GM21447 (cell line): ENCODE measurements around the gene PRR16.

Source experiments
- ATAC-seq: cut with Tn5 transposase; IDR thresholded peaks from one replicate; pipeline ENCODE4 v1.9.1; 2021; ENCODE audit not compliant: unreplicated experiment

The PRR16 gene

DNA sequence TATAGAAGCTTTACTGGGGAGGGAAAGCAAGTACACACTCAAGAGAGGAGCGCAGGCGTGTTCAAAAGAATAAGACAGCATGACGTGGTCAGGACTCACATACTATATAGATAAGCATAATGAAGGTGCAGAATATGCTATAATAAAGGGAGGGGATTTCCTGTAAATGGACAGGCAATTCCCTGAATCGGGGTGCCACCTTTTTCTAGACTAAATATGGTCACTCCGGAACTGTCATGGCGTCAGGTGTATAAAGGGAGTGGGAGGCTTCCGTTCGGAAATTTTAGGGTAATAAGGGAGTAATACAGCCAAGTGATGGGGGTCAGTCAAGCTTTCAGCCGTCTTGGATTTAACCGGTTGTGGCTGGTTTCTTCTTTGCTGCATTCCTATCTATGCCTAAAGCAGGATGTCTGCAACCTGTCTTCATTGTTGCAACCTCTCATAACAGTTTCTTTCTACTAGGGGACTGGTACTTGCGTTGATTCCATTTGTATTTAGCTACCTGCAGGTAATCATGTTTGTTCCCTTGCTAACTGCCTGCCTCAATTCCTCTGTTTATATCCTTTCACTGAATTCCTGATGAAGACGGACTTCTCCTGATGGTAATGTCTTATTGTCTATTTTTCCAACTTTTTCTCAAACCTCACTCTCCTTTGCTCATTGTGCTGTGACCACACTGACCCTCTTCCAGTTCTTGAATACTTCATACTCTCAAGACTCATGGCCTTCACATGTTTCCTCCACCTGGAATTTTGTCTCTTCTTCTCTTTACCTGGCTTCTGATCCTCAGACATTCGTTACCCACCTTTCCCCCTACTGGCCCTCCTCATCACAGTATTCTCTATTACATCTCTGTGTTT is 48.9 kb downstream of the PRR16 start:
- ATAC-seq, result no peak

DNA sequence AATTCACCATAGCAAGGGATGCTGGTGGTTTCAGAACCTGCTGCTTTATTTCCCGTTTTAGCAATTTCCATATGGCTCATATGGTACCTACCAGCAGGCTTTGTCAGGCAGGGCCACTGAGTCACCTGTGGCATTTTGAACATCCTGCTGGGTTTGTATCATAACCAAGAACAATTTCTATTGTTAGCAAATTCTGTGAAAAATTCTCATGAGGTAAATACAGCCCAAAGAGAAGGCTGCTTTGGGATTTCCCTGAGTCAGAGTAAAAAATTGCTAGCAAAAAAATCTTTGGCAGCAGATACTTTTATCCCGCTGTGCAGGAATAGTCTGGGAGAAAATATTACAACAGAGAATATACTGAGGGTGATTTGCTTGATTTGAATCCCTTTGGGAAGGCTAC is 52.7 kb downstream of the PRR16 start:
- ATAC-seq, result no peak

DNA sequence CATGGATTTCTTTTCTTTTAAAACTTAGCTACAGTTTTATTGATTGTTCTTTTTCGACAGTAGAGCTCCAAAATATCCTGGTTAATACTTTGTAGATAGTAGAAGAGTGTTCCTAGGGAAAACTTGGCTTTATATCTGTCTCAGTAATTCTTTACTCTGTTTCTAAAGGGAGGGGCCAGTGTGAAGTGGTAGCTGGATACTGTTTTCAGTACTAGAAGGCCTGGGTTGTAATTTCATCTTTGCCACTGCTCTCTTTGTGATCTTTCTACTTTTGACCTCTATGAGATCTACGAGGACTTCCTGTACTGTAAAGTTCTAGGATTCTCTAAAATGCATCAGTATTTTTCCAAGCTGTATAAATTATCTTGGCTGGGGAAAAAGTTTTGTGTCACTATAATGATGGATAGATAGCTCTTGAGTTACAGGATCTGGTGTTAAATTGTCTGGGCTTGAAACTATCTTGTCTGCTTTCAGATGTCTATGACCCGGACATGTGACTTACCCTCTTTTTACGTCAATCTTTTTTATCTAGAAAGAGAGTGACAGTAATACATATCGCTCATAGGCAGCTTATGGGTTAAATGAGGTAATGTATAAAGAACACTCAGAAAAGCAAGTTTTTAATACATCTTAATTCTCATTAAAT is 53.6 kb downstream of the PRR16 start:
- ATAC-seq, result no peak

DNA sequence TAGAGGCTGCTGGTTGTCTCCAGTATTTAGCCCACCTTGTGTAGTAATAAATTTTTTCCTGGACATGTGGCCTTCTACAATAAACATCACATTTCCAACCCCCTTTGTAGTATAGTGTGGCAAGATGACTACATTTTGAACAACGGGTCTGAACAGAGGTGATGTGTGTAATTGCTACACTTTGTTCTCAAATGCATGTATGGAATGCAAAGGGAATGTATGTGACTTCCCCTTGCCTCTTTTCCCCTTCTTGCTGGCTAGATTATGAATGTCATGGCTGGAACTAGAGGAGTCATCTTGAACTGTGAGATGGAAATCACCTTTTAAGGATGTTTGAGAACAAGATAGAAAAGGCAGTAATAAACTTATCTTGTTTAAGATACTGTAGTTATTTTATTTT is 54.5 kb downstream of the PRR16 start:
- ATAC-seq, result no peak

DNA sequence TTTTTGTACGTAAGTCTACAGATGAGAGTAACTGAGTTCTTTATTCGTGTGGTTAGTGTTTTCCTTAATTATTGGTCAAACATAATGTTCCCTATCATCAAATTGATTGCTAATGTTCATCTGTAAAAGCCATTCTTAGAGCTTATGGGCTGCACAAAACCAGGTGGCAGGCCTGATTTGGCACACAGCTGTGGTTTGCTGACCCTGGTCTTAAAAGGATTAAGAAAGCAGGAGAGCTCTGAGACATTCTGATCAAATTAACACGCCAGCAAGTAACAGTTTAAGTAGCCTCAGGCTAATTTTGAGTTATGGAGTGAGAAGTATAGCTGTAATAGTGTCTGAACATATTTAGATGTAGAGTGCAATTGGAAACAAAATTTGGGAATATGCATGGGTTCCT is 63.2 kb downstream of the PRR16 start:
- no peak for ATAC-seq

GRCh38 chr5:120528609-120529008 is 64.5 kb downstream of the PRR16 start:
- ATAC-seq, result no peak

GRCh38 chr5:120529386-120529785 is 65.3 kb downstream of the PRR16 start:
- no peak for ATAC-seq

DNA sequence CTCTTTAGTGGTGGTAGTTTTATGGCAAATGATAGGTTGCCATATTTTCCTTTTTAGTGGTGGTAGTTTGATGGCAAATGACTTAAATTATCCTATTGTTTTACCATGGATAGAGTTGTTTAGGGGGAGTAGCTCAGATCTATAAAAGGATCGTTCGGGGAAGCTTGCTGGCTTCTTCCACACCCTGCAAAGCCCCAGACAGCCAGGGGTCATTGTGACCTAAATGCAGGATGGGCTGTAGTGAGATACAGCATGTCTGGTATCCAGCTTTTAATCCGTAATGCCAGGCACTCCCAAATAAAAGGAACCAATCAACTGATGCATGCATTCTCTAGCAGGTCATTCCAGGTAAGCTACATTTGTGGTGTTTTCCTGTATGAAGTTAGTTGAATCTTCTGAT is 67.1 kb downstream of the PRR16 start:
- ATAC-seq, result no peak

GRCh38 chr5:120532835-120533234 is 68.7 kb downstream of the PRR16 start:
- no peak for ATAC-seq

- no peak for ATAC-seq
These were observed 69.5 kb downstream of the PRR16 start for GRCh38 chr5:120533581-120533980.

- ATAC-seq, result no peak
These were observed 71.8 kb downstream of the PRR16 start for GRCh38 chr5:120535900-120536299.

- no peak for ATAC-seq
These were observed 74.0 kb downstream of the PRR16 start for GRCh38 chr5:120538149-120538548.

GRCh38 chr5:120538644-120539043 is 74.5 kb downstream of the PRR16 start:
- ATAC-seq, result no peak

- ATAC-seq, result no peak
These were observed 75.4 kb downstream of the PRR16 start for GRCh38 chr5:120539471-120539870.

DNA sequence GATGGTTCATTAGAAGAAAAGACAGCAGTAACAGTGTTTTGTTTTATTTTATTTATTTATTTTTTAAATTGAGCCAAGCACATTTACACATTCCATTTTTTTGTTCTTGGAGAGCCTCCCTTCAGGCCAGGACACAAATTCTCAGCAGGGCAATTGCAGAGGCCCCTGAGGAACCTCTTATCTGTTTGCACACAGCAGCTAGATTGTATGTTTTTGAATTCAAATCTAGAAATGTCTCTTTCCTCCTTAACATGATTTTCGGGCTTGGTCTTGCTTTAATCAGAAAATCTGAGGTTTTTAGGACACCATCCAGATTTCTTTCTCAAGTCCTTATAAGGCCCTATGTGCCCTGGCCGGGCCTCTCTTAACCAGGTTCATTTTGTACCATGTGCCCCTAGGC is 76.0 kb downstream of the PRR16 start:
- no peak for ATAC-seq

GRCh38 chr5:120544043-120544442 is 79.9 kb downstream of the PRR16 start:
- ATAC-seq, result no peak

DNA sequence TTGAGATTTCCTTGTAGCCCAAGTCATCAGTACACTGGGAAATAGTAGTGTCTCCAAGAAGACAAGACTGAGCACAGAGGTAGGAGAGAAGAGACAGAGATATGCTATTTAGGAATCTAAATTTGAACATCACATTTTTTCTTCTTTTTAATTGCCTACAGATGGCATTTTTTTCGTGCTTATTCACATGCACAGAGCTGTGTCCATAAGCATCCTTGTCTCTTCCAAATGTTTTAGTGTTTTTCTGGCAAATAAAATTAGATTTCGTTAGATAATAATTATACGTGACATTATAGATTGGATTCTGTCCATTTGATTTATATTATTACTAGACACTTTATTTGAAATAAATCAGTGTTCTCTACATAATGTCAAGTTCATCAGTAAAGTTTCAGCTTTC is 80.9 kb downstream of the PRR16 start:
- ATAC-seq, result no peak

- no peak for ATAC-seq
These were observed 81.9 kb downstream of the PRR16 start for GRCh38 chr5:120545951-120546350.

DNA sequence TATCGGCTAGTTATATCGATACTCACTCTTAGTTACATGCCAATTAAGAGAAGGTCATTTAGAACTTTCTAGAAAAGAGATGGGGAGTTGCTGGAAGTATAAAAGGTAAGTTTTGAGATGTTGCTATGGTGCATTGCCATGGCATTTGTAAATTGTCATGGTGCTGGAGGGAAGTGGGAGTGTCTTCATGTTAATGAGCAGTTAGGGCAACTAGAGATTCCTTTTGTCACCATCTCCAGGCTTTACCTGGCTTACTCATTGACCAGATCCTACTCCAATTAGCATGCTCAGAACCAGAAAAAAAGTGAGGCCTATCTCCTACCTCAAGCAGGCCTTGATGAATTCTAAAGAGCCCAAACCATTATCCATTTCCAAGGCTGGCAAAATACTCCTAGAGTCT is 82.8 kb downstream of the PRR16 start:
- ATAC-seq, result no peak

GRCh38 chr5:120550358-120550757 is 86.3 kb downstream of the PRR16 start:
- no peak for ATAC-seq

DNA sequence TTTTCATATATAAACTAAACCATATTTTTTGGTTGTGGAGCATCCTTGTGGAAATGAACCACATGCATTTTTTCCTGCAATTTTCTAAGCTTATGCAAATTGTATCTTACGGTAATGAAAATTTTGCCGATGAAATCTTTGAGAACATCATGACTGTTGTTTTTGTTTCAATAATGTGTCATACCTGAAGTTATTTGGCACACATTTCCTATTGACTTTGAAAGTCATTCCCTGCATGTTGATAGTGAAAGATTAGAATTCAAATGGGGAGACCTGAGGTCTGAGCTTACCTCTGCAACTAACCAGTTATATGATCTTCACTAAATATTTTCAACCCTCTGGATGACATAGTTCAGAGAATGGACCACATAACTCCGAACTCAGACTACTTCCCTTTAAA is 88.5 kb downstream of the PRR16 start:
- no peak for ATAC-seq

DNA sequence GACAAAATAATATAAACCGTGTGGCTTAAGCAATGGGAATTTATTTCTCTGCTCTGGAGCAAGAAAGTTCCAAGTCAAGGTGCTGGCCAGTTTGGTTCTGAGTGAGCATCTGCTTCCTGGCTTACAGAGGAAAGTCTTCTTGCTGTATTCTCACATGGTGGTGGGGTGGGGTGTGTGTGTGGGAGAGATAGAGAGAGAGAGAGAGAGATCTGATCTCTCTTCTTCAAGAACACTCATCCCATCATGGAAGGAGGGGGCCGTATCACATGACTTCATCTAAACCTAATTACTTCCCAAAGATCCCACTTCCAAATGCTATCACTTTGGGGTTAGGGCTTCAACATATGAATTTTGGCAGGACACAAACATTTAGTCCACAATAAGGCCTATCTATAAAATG is 91.2 kb downstream of the PRR16 start:
- no peak for ATAC-seq

- no peak for ATAC-seq
These were observed 99.9 kb downstream of the PRR16 start for GRCh38 chr5:120564013-120564412.
